H9 (cell line): ENCODE results near the gene TSSC4. TPM values are rescaled to one million over a fixed set of nuclear protein-coding genes. Genes with fewer than 3 reads are reported as not detected.

ENCODE experiments used
- DNase-seq: peaks from one replicate; pipeline ENCODE4 v3.0.0-alpha.2; 2017
- H2AFZ ChIP-seq: one replicate; pipeline ENCODE4 v1.6.1; 2013; ENCODE audit warnings: mild to moderate bottlenecking, low read length, control low read depth, moderate library complexity
- H2AK5ac ChIP-seq: 2 replicates; pipeline ENCODE4 v1.6.1; 2013; ENCODE audit warnings: low read length, control low read depth, mixed read lengths; ENCODE audit not compliant: insufficient read length
- H2BK120ac ChIP-seq: one replicate; pipeline ENCODE4 v1.6.1; 2013; ENCODE audit warnings: low read depth, mild to moderate bottlenecking, low read length, control low read depth, inconsistent platforms; ENCODE audit not compliant: poor library complexity, severe bottlenecking
- H2BK12ac ChIP-seq: 2 replicates; pipeline ENCODE4 v1.6.1; 2013; ENCODE audit warnings: low read length, control low read depth, mixed read lengths, low read depth; ENCODE audit not compliant: insufficient read length
- H2BK15ac ChIP-seq: 2 replicates; pipeline ENCODE4 v1.6.1; 2013; ENCODE audit warnings: low read depth, low read length, control low read depth
- H2BK20ac ChIP-seq: one replicate; pipeline ENCODE4 v1.6.1; 2013; ENCODE audit warnings: low read depth, mild to moderate bottlenecking, low read length, control low read depth, inconsistent platforms; ENCODE audit not compliant: poor library complexity, severe bottlenecking
- H2BK5ac ChIP-seq: 2 replicates; pipeline ENCODE4 v1.6.1; 2013; ENCODE audit warnings: low read length, control low read depth, mixed read lengths; ENCODE audit not compliant: insufficient read length
- H3K14ac ChIP-seq: 2 replicates; pipeline ENCODE4 v1.6.1; 2013; ENCODE audit warnings: low read length, control low read depth; ENCODE audit not compliant: insufficient read depth
- H3K18ac ChIP-seq: 2 replicates; pipeline ENCODE4 v1.6.1; 2013; ENCODE audit warnings: low read depth, mild to moderate bottlenecking, mixed read lengths, low read length, control low read depth; ENCODE audit not compliant: insufficient read length
- H3K23ac ChIP-seq: 2 replicates; pipeline ENCODE4 v1.6.1; 2013; ENCODE audit warnings: low read length, control low read depth, mixed read lengths, low read depth; ENCODE audit not compliant: insufficient read length
- H3K23me2 ChIP-seq: 2 replicates; pipeline ENCODE4 v1.6.1; 2013; ENCODE audit warnings: low read depth, mild to moderate bottlenecking, mixed read lengths, low read length, control low read depth; ENCODE audit not compliant: insufficient read length, poor library complexity, severe bottlenecking
- H3K27ac ChIP-seq: 2 replicates; pipeline ENCODE4 v1.5.1; 2013; ENCODE audit warnings: low read length, control low read depth, mixed read lengths, low read depth; ENCODE audit not compliant: insufficient read length
- H3K27me3 ChIP-seq: 2 replicates; pipeline ENCODE4 v1.6.1; 2013; ENCODE audit warnings: low read length, control low read depth, inconsistent platforms; ENCODE audit not compliant: insufficient read depth
- H3K4ac ChIP-seq: 2 replicates; pipeline ENCODE4 v1.6.1; 2013; ENCODE audit warnings: low read depth, mild to moderate bottlenecking, control low read depth, inconsistent platforms, low read length, moderate library complexity
- H3K4me1 ChIP-seq: 2 replicates; pipeline ENCODE4 v1.6.1; 2013; ENCODE audit warnings: low read length, control low read depth, inconsistent platforms; ENCODE audit not compliant: insufficient read depth
- H3K4me2 ChIP-seq: 2 replicates; pipeline ENCODE4 v1.6.1; 2013; ENCODE audit warnings: low read length, control low read depth, mixed read lengths; ENCODE audit not compliant: insufficient read length, insufficient read depth
- H3K56ac ChIP-seq: 2 replicates; pipeline ENCODE4 v1.6.1; 2013; ENCODE audit warnings: low read depth, mild to moderate bottlenecking, mixed read lengths, low read length, control low read depth; ENCODE audit not compliant: insufficient read length
- H3K79me1 ChIP-seq: 2 replicates; pipeline ENCODE4 v1.6.1; 2013; ENCODE audit warnings: low read depth, mild to moderate bottlenecking, moderate library complexity, low read length, control low read depth, inconsistent platforms; ENCODE audit not compliant: insufficient read depth, poor library complexity, severe bottlenecking
- H3K79me2 ChIP-seq: 2 replicates; pipeline ENCODE4 v1.6.1; 2013; ENCODE audit warnings: low read length, control low read depth, inconsistent platforms; ENCODE audit not compliant: insufficient read depth
- H3K9ac ChIP-seq: 2 replicates; pipeline ENCODE4 v1.6.1; 2013; ENCODE audit warnings: low read length, control low read depth, mixed read lengths; ENCODE audit not compliant: insufficient read length; ENCODE audit errors: extremely low read depth
- H3K9me3 ChIP-seq: one replicate; pipeline ENCODE4 v1.6.1; 2013; ENCODE audit warnings: low read depth, low read length, inconsistent platforms; ENCODE audit not compliant: control insufficient read depth
- H3T11ph ChIP-seq: one replicate; pipeline ENCODE4 v1.6.1; 2013; ENCODE audit warnings: mild to moderate bottlenecking, low read length, control low read depth, inconsistent platforms
- H4K20me1 ChIP-seq: one replicate; pipeline ENCODE4 v1.6.1; 2013; ENCODE audit not compliant: control insufficient read depth, insufficient read length, insufficient read depth
- H4K5ac ChIP-seq: 2 replicates; pipeline ENCODE4 v1.6.1; 2013; ENCODE audit warnings: low read depth, mild to moderate bottlenecking, mixed read lengths, low read length, control low read depth; ENCODE audit not compliant: insufficient read length
- H4K8ac ChIP-seq: replicated peaks from 2 replicates; pipeline ENCODE4 v1.6.1; 2013; ENCODE audit warnings: low read length, control low read depth, mixed read lengths, low read depth; ENCODE audit not compliant: insufficient read length
- H4K91ac ChIP-seq: 2 replicates; pipeline ENCODE4 v1.6.1; 2013; ENCODE audit warnings: low read depth, mild to moderate bottlenecking, moderate library complexity, mixed read lengths, low read length, control low read depth; ENCODE audit not compliant: insufficient read length
- H3K27ac Mint-ChIP-seq, 3 experiments: 2 replicates in 2 of 3; 3 replicates in 1 of 3; pipeline ENCODE4 v1.8.0; 2020 to 2021; ENCODE audit warnings: mixed read lengths in 3 of 3, mild to moderate bottlenecking in 1 of 3, moderate library complexity in 1 of 3
- H3K27me3 Mint-ChIP-seq: 2 replicates; pipeline ENCODE4 v1.8.0; 2021; ENCODE audit warnings: low read depth, mild to moderate bottlenecking, moderate library complexity, mixed read lengths
- H3K36me3 Mint-ChIP-seq, 3 experiments: 2 replicates in 2 of 3; 3 replicates in 1 of 3; pipeline ENCODE4 v1.8.0; 2020 to 2021; ENCODE audit warnings: low read depth in 3 of 3, mixed read lengths in 3 of 3; ENCODE audit not compliant: insufficient read depth in 1 of 3
- H3K4me1 Mint-ChIP-seq, 2 experiments: 2 replicates each; pipeline ENCODE4 v1.8.0; 2020; ENCODE audit warnings: mixed read lengths in 2 of 2
- H3K4me3 Mint-ChIP-seq, 2 experiments: 2 replicates in 1 of 2; 3 replicates in 1 of 2; pipeline ENCODE4 v1.8.0; 2020 to 2021; ENCODE audit warnings: mild to moderate bottlenecking in 2 of 2, mixed read lengths in 2 of 2, moderate library complexity in 1 of 2
- H3K9me3 Mint-ChIP-seq, 2 experiments: 2 replicates in 1 of 2; 3 replicates in 1 of 2; pipeline ENCODE4 v1.8.0; 2020; ENCODE audit warnings: mild to moderate bottlenecking in 2 of 2, mixed read lengths in 2 of 2, moderate library complexity in 1 of 2
- WGBS: extraction: QIAGEN DNeasy Blood & Tissue Kit; methylation state at CpG from one replicate; pipeline ENCODE4 v1.1.7; 2013; ENCODE audit warnings: missing lambda C conversion rate, low lambda C conversion rate, mixed read lengths; ENCODE audit not compliant: insufficient read length; ENCODE audit errors: extremely low coverage; 5-methylcytosine and 5-hydroxymethylcytosine counted together
- total RNA-seq: library from RNA; stranded (reverse); gene quantifications from 2 replicates; pipeline ENCODE4 v1.2.1, GENCODE V29; 2021
- TF ChIP-seq, protein P1 (sequence below): fragments of 200-600 bp; sonication (generic); conservative IDR thresholded peaks from 3 replicates; pipeline ENCODE4 v1.8.0; 2021; ENCODE audit warnings: antibody characterized with exemption, mild to moderate bottlenecking

TSSC4 gene
- total RNA-seq, 1 experiment from 2014 or later = 51.0 TPM

DNA sequence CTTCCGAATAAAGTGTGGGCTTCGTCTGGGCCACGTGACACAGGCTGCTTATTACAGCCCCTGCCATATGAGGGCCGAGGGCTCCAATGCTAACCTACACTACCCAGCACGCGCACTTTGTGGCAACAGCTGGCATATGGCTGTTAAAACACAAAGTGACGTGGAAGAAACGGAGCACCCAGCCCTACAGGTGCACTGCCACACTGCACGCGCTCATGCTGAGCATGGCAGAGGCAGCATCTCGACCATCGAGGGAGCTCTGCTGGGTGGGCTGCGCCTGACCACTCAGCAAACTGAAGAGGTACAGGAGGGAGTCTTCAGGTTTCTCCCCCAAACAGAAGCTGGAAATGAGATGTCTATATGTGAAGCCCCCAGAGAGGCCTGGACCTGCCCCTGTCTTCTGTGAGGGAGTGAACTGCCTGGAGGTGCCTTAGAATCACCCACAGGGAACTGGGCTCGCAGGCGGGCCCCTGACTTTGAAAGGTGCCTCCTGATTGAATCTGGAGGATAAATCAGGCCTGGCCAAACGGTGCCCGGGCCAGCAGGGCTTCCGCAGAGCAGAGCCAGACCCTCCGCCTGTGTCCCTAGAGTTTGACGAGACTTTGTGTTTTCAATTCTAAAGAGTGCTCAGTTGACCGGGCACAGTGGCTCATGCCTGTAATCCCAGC, 18.3 kb downstream of the TSSC4 start:
- no peaks in the 10 kb centered on the region for H3K79me2 ChIP-seq
- no peak overlapping the region for H2BK5ac ChIP-seq
- H3K18ac ChIP-seq = no peak overlapping the region
- no peak overlapping the region for H4K91ac ChIP-seq
- H3K4me1 ChIP-seq = no peaks in the 10 kb centered on the region
- H3K9ac ChIP-seq = no peak overlapping the region
- no peak overlapping the region for H3K14ac ChIP-seq
- H3K9me3 ChIP-seq = no peaks in the 10 kb centered on the region
- H3T11ph ChIP-seq = no peak overlapping the region
- no peak overlapping the region for H2AK5ac ChIP-seq
- TF ChIP-seq, protein P1, sequence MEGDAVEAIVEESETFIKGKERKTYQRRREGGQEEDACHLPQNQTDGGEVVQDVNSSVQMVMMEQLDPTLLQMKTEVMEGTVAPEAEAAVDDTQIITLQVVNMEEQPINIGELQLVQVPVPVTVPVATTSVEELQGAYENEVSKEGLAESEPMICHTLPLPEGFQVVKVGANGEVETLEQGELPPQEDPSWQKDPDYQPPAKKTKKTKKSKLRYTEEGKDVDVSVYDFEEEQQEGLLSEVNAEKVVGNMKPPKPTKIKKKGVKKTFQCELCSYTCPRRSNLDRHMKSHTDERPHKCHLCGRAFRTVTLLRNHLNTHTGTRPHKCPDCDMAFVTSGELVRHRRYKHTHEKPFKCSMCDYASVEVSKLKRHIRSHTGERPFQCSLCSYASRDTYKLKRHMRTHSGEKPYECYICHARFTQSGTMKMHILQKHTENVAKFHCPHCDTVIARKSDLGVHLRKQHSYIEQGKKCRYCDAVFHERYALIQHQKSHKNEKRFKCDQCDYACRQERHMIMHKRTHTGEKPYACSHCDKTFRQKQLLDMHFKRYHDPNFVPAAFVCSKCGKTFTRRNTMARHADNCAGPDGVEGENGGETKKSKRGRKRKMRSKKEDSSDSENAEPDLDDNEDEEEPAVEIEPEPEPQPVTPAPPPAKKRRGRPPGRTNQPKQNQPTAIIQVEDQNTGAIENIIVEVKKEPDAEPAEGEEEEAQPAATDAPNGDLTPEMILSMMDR = no peak
- H2AFZ ChIP-seq = no peak overlapping the region
- no peak overlapping the region for H3K27ac ChIP-seq
- no peak overlapping the region for H3K4ac ChIP-seq
- Mint-ChIP-seq H3K27me3 (peaks cover 7% of the 10 kb centered on the region), H3K27ac (no peak overlapping the region), H3K4me1 (no peaks in the 10 kb centered on the region; a peak in 1 of 4 replicates), H3K9me3 (no peaks in the 10 kb centered on the region), H3K4me3 (no peak overlapping the region), H3K36me3 (no peaks in the 10 kb centered on the region)
- no peaks in the 10 kb centered on the region for H3K27me3 ChIP-seq
- H2BK12ac ChIP-seq = no peak overlapping the region
- no peak overlapping the region for H2BK20ac ChIP-seq
- H3K56ac ChIP-seq = no peak overlapping the region
- no peaks in the 10 kb centered on the region for H3K79me1 ChIP-seq
- DNase-seq = no peak
- H4K8ac ChIP-seq = no peak overlapping the region
- H3K23me2 ChIP-seq = no peaks in the 10 kb centered on the region
- no peaks in the 10 kb centered on the region for H4K20me1 ChIP-seq
- H2BK120ac ChIP-seq = no peak overlapping the region
- H4K5ac ChIP-seq = no peak overlapping the region
- H3K23ac ChIP-seq = no peak overlapping the region
- WGBS = no CpG with 5 or more reads among the region's 21 CpGs
- H2BK15ac ChIP-seq = no peak overlapping the region
- H3K4me2 ChIP-seq = no peak overlapping the region
